HG03457 (cell line): ENCODE data around the gene CABCOCO1.

ENCODE experiments used
- ATAC-seq: cut with Tn5 transposase; IDR thresholded peaks from one replicate; pipeline ENCODE4 v1.9.1; 2021; ENCODE audit warnings: moderate number of reproducible peaks; ENCODE audit not compliant: unreplicated experiment

Gene CABCOCO1

DNA sequence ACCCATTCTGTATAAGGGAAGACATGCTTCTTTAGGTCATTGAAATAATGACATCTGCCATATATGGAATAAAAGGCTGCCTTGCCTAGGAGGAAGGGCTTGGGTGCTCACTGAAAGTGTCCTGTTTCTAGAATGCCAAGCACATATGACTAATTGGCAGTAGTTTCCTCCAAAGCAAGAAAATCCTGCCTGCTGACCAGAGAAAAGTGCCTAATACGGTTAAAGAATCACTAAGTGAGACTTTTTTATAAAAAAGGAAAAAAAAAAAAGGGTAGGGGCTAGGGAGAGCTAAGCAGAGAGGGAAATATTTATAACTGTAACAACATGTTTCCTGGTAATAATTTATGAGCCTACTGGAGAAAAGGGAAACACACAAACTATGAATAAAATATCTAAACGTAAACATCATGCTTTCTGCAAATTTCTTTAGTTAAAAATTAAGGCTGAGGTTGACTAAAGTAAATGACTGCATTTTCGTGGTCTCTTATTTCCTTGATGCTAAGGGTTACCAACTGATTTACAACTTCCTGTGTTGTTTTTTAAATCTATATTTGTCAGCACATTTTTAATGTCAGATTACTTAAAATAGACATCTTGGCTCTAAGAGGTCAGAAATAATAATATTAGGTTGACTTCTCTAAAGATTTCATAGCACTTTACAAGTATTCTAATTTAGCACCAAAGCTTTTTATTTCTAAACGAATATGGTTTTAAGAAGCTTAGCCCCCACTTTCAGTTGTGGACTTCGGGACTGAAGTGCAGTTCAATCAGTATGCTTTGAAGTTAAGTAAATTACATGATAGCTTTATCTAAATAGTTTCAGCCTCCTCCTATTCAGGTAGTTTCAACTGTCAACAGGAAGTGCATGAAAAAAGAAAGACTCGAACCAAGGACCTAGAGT, 89.6 kb downstream of the CABCOCO1 start:
- ATAC-seq: peak; percentile 57

DNA sequence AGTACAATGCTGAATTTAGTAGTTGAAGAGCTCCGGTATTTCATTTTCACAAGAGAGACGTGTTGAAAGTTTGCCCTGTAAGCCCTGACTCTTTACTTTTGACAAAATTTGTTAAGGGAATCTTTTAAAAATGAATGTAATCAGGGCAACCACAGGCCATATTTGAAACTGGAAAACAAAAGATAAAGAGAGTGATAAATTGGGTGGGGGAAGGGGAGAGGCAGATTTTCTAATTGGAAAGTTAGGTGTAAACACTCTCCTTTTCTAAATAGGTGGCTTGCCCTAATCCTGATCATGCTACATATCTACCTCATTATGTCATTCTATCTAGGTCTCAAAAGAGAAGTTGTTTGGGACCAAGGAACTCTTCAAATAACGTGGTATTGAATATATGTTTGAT, 90.7 kb downstream of the CABCOCO1 start:
- ATAC-seq: no peak

DNA sequence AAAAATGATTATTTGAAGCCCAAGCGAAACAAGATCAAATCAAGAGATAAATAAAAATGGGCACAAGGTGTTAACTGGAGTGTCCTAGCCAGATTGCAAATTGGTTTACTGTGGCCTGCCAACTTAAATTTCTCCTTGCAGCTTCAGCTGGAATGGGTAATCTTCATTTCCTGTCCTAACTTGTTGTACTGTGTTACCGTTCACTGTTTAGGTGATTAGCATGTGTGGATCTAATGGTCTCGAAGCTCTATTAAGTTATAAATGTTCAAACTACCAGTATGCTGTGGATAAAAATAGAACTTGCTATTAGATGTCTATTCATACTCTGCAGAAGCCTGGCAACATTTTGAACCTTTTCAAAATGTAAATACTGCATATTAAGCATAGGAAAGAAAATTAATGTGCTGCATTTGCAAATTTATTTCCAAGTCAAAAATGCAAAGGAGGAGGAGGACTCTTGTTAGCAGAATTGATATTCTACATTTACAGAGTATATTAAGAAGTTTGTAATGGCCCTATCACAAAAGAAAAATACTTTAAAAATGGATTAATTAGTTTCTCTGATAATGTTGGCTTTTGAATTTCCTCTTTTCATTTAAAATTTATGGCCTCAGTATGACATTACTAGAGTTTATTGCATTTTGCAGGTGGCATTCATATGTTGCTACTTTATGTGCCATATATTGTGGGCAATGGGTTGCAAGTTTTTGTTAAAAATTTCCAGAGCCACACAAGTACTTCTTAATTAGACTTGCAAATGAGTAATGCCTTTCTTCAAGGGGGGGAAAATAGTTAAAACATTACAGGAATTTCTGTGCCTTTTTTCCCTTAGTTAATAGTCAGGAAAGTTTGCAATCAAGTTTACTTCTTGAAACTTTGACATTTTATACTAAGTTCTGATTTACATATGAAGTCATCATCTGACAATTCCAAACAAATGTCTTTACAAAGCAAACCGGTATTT, 92.1 kb downstream of the CABCOCO1 start:
- no peak for ATAC-seq

DNA sequence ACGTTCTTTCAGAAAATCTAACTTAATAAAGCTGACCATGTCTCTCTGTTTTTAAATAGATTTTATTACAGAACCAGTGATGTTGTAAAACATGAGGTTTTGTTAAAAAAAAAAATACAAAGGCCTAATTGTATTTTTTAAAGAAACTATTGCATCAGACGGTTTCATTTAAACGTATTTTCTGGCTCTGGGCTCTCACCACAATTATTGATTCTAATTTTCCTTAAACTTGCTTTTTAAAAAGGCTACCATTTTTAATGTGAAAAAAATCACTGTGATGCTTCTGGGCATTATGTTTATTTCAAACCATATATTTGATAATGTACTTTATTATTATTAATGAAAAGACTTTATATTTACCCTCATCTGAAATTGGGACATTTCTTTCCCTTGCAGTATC, 94.3 kb downstream of the CABCOCO1 start:
- ATAC-seq: no peak

DNA sequence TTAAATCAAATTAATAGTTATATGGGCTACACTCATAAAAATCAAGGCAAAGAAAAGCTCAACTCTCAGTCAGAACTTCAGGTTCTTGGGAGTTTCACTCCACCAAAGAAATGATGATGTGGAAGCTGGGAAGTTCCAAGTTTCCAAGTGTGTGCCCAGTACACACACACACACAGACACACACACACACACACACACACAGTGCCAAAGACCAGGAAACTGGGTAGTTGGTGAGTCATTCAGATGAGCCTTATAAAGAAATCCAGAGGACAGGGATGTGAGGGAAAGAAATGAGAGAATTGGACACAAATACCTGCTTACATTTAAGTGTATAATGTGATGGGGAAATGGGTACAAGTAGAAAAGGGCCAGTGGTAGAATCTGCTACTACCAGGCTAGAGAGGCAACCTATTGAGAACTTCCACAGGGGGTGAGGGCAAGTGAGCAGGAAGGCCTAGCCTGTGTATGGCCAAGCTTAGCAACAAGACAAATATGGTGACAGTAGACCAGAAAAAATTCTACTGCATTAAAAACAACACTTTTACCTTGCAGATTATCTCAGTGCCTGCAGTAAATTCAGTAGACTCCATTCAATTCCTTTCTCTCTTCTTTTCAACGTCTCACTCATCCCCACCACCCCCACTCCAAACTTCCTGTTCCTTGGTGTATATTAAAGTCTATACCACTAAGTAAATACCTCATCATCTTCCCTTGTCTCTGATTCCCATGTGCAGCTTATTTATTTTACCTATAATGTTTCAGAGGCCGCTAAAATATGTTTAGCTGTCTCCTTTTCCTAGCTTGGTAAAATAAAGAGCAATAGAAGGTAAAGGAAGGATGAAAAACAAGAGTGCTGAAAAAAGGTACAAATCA, 95.0 kb downstream of the CABCOCO1 start:
- no peak for ATAC-seq

DNA sequence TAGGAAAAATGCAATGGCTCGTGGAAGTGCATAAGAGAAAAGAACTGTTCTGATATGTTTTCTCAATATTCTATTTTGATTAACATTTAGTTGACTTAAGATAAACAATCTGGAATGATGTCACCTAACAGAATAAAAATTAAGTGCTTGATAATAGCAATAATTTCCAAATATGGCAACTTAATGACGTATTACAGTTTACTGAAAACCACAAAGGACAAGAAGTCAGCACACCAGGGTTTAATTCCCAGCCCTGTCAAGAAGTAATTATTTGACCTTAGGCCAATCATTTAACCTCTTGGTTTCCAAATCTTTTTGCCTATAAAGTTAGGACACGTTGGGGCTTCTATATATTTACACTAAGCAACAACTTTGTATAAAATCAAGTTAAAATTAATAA, 95.7 kb downstream of the CABCOCO1 start:
- ATAC-seq: no peak

DNA sequence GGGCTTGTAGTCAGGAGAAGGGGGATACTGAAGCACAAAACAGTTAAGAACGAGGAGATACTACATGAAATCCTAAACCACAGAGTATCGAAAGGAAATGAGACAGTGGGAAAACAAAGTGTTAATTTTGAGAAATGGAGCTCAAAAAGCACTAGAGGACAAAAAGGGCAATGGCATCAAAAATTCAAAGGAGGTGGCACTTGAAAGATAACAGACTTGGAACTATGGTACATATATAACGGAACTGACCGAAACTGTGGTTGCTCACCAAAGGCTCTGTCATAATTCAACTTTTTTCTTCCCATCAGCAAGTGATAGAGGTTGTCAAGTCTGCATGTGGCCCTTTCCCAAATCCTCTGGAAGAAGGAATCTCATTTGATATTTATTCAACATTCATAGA, 97.0 kb downstream of the CABCOCO1 start:
- ATAC-seq: no peak

DNA sequence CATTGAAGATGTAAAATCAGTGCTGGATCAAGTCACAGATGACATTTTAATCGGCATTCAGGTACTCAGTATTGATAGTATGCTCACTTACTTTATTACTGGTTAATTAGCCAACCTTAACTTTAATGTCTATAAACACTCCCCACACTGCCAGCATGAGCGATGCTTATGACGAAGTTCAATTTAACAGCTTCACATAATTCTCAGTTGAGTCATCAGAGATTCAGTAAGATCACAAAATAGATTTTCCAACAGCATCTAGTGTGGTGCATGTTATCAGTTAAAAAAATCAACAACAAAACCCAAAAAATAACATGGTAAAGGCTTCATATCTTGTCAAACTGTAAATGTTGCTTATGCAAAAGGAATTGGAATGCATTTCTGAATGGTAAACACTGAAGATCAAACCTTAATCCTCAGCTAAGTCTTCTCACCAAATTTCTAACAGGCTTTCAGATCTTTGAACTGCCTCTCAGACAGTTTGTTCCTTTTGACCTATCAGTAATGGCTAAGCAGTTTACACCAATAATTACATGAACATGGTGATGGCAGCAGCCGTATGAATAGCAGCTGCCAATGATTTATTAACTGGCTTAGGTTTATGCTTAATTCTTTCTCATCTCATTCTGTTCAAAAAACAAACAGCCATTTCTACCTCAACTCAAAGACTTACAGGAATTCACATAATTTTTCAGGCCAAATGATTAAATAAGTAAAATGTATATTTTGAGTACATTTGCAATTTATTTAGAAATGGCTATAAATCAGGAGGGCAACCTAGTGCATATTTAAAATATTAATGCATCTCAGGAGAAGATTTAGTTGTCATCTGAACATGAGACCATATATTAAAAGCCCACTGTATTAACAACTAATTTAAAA, 98.5 kb downstream of the CABCOCO1 start:
- ATAC-seq: no peak

DNA sequence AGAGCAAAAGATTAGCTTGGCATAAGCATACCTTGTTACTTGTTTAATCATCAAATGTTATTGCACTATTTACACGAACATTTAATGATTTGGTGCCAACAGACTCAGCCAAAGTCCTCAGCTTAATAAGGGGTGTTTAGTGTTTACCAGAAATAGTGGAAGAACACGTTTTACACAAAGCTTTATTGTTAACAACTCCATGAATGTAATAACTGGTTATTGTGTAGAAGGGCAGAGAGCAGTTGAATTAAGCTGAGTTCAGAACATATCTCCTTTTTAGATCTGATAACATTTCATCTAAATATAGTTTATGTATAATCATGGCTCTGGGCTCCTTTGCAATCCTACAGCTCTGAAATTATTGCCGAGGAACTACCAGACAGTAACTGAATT, 99.1 kb downstream of the CABCOCO1 start:
- ATAC-seq: no peak

DNA sequence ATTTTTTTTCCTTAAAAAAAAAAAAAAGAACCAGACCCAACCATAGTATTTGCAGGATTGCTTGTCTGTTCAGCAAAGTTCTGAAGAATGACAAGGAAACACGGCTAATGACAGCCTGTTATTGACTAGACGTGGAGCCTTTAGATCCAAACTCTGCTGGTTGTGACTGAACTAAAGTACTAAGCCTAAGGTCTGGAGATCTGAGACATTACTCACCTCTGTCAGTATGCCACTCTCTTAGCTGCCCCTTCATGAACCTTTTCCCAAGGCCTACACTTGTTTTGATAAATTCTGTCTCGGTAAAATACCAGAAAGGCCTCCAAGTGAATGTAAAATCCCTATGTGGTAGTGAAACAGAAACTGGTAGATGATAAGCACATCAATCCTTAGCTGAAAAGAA, 101.0 kb downstream of the CABCOCO1 start:
- no peak for ATAC-seq

DNA sequence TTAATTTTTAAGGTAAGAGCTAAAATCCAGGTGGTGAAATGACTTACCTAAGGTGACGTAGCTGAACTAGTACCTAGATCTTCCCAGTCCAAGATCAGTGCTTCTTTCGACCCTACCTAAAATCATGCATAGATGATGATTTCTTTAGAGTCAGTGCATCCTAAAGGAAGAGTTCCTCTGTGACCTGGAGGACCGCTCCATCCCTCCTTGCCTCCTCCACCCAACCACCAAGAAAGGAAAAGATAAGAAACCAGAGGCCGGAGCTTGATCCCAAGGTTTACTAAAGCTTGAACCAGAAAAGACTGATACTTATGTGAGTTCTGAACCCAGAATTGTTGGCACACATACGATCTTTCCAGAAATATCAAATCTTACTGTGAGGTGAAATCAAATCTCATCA, 101.8 kb downstream of the CABCOCO1 start:
- ATAC-seq: no peak

DNA sequence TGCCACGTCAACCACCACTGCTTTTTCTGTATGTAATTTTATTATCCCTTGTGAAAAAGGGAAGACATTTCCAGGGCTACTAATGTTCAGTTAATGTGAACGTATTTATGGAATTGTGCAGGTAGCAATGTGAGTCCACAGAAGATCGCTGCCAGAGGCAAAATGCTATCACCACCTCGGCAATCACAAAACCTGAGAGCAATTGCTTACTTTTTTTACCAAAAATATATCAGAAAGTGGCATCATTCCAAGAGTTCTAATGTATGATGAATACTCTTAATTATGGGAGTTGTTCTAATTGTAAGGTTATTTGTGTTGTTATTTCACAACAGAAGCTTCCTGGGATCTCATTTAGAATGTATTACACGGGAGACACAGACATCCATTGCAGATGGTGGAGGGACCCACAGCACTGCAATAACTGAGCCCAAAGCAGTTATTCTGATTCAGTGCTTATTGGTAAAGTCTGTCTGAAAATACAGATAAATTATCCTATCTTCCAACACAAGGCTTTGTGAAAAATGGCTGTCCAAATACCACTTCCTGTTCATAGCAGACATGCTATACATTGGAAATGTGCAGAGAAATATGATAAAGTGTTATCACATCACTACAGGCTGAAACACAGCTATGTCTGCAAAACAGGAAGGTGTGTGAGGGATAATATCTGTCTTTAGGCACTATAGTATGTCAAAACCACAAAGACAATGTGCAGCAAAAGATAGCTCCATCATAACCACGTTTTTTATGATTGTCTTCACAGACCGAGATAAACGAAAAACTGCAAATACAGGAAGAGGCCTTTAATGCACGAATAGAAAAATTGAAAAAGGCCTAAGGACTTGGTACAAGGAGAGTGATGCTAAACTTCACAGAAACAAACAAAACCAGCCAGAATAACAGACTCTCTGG, 102.7 kb downstream of the CABCOCO1 start:
- ATAC-seq: no peak

DNA sequence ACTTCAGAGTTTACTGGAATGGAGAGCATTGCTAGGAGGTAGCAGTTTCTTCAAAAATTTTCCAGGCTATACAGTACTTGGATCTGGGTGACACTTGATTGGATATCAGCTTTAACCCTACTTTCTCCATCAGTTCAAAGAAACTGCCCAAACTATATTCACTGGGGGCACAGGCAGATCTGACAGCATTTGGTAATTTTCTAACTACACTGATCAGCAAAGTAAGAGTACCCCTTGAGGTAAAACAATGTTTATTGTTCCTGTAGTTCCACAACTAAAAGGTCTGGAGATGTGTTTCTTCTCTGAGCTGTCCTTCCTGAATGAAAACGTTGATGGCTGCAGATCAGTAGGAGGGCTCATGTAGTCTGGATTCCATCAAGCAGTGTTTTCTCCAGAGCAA, 104.2 kb downstream of the CABCOCO1 start:
- no peak for ATAC-seq

DNA sequence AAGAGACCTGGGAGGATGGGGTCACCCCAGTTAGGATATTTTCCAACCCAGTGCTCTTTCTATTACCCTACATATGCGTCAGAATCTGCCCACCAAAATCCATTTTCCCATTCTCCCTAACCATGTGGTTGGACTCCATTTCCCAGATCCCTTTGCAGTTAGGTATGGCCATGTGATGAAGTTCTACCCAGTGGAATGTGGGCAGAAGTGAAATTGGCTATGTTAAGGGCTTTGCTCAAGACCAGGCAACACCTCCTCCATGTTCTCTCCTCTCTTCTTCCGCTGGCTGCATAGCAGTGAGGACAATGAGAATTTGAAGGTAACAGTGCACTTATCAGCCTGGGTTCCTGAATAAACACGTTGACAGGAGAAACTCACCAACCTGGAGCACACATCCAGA, 111.3 kb downstream of the CABCOCO1 start:
- ATAC-seq: no peak

DNA sequence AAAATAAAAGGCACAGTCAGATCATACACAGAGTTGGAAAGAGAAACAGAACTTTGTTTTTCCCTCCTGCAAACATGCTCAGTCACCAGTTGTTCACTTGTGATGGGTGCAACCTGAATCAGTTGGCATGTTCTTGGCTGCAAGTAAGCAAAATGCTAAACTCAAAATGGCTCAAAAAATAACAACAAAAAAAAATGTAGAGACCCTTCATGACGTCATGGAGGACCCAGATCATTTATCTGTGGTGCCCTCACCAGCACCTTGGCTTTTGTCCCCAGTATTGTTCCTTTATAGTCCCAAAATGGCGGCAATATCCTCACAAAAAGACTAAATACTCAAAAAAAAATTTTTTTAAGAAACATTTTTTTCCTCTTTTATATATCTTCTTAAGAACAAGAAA, 112.4 kb downstream of the CABCOCO1 start:
- no peak for ATAC-seq

DNA sequence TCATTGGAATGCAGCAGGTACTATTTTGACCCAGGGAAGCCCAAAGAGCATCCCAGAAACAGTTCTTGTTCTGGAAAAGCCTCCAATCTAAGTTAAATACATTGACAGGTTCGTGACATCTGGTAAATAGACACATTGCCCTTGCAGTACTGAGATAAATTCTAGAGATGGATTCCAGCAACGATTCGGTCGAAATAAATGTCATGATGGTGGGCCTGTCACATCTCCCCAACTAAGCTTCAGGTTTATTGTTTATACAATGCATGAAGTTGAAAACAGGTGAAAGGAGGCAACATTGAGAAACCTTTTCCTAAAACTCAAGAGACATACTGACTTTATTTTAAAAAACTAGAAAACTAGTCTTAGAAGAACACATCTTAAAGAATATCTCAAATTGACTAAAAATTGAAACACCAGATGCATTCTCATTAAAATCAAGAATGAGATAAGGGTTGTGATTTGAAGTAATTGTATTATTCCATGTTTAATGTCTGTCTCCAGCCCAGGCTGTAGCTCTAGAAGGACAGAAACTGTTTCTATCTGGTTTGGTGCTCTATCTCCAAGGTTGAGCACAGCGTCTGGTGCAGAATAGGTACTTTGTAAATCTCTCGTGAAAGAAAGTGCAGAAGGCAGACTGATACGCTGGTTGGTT, 114.0 kb downstream of the CABCOCO1 start:
- no peak for ATAC-seq

DNA sequence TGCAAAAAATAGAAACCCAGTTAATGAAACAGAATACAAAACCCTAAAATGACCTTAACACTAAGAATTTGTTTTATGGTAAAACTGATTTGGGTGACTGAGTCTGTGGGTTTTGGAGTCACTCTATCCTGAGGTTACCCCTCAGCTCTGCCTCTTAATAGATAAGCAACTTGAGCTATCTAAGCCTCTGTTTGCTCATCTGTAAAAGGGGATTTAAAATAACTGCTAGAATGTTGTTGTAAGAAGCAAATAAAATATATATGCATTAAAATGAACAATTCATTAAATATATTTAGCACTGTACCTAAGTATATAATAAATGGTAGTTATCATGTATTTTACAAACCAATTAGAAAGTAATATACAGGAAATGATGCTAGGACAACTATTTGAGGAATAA, 115.4 kb downstream of the CABCOCO1 start:
- ATAC-seq: no peak

DNA sequence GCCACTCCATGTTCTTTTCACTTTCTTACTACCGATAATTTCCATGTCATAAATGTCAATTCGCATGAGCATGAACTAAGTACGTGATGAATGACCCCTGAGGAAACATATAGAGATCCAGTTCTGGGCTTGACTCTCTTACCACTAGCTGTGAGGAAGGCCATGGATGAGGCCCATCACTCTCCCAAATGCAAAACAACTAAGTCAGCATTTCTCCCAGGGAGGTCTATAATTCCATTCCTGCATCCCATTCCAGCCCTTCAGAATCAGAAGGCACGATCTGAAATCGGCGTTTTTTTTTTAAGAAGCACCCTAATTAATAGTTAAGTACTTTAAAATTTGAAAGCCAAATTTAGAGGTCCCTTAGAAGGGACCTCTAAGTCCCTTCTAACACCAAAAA, 116.5 kb downstream of the CABCOCO1 start:
- no peak for ATAC-seq
